ENCODE data around the gene PWWP2B. TPM values are rescaled to one million over a fixed set of nuclear protein-coding genes. Genes with fewer than 3 reads are reported as not detected.
A peak's percentile ranks its signal among the peaks of the same experiment; 100 is the strongest.

PWWP2B gene
- polyA plus RNA-seq, 2 of the 4 experiments (the other 2 are of a cell fraction): 2.8 to 7.3 TPM

DNA sequence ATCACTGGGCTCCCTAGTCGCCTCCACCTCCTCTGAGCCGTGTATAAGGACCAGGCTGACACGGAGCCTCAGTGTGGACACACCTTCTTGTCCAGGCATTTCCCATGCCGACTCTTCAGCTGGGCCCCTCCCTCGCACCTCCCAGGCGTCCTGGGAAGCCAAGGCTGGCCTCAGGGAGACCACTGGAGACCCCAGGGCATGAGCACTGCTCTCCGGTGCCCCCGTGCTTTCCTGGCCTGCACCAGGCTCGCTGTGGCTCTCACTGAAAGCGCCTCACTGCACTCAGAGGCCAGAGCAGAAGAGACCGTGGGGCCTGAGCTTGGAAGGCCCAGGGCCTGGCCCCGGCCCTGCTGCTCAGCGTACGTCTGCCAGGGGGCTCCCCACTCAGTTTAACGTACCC lies 33.6 kb upstream of the PWWP2B start (continued):
- TF ChIP-seq, protein P1, sequence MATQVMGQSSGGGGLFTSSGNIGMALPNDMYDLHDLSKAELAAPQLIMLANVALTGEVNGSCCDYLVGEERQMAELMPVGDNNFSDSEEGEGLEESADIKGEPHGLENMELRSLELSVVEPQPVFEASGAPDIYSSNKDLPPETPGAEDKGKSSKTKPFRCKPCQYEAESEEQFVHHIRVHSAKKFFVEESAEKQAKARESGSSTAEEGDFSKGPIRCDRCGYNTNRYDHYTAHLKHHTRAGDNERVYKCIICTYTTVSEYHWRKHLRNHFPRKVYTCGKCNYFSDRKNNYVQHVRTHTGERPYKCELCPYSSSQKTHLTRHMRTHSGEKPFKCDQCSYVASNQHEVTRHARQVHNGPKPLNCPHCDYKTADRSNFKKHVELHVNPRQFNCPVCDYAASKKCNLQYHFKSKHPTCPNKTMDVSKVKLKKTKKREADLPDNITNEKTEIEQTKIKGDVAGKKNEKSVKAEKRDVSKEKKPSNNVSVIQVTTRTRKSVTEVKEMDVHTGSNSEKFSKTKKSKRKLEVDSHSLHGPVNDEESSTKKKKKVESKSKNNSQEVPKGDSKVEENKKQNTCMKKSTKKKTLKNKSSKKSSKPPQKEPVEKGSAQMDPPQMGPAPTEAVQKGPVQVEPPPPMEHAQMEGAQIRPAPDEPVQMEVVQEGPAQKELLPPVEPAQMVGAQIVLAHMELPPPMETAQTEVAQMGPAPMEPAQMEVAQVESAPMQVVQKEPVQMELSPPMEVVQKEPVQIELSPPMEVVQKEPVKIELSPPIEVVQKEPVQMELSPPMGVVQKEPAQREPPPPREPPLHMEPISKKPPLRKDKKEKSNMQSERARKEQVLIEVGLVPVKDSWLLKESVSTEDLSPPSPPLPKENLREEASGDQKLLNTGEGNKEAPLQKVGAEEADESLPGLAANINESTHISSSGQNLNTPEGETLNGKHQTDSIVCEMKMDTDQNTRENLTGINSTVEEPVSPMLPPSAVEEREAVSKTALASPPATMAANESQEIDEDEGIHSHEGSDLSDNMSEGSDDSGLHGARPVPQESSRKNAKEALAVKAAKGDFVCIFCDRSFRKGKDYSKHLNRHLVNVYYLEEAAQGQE (IDR thresholded peaks at IDR 0.05): no peak
- no peak for TF ChIP-seq TP53 (CRISPR knock-in tag; IDR thresholded peaks at IDR 0.05)
- no peak for TF ChIP-seq ZNF302 (CRISPR knock-in tag; IDR thresholded peaks at IDR 0.05)

DNA sequence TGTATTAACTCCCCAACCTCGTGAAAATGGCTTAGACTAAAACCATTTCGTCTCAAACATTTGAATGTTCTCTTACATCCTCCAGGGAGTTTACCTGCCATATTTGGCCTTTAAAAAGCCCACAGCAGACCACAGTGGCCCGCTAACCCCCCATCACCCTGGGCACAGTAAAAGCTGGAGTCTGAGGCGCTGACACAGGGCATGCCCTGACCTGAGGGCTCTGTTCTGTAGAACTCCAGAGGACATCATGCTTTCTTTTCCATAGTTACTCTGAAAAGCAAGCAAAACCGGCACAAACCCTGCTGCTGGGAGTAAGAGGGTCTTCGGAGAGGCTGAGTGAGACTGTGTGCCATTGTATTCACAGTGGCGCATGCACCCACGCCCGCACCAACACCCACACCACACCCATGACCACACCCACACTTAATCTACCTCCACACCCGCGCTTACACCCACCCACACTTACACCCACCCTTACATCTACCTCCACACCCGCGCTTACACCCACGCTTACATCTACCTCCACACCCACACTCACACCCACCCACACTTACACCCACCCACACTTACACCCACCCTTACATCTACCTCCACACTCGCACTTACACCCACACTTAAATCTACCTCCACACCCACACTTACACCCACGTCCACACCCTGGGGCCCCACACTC lies 32.9 kb upstream of the PWWP2B start:
- H3K4me3 ChIP-seq: no peak overlapping the region
- ATAC-seq (peak; percentile 61 to 91), FAIRE-seq (peak; percentile 100), DNase-seq (ENCODE audit: low read depth in 1 of 2, low spot score in 1 of 2) (peak; percentile 44 to 46)
- no peak overlapping the region for H3K4me2 ChIP-seq
- no peaks in the 10 kb centered on the region for H3K4me1 ChIP-seq
- H3K27ac ChIP-seq: no peak overlapping the region
- H3K9me3 ChIP-seq: no peaks in the 10 kb centered on the region
- ChIA-PET CTCF (interaction anchor here (2.2 kb wide), 1 partner anchor 11 kb away, joined by 11 read pairs; no protein-coding TSS in a partner anchor), POLR2A (no interaction called here)
- 65% methylated on average over 16 of the region's 16 CpGs for WGBS (ENCODE audit: missing lambda C conversion rate)
- no peak for TF ChIP-seq PHF8 (IDR thresholded peaks at IDR 0.05; ENCODE audit: borderline replicate concordance, low read depth)
- peak; percentile 16; the same call in 1 of the 2 replicates for TF ChIP-seq POLR2A (IDR thresholded peaks at IDR 0.05; ENCODE audit: low read length)

DNA sequence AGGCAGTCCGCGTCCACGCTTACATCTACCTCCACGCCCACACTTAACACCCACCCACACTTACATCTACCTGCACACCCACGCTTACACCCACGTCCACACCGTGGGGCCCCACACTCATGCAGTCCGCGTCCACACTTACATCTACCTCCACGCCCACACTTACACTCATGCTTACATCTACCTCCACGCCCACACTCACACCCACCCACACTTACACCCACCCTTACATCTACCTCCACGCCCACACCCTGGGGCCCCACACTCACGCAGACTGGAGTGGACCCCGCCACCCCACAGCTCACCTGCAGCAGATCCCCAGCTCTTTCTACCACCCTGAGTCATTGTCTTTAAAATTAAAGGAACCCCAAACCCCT lies 32.4 kb upstream of the PWWP2B start:
- Histone ChIP-seq H3K4me2 (no peak overlapping the region), H3K27ac (no peak overlapping the region), H3K4me1 (no peaks in the 10 kb centered on the region), H3K4me3 (no peak overlapping the region), H3K9me3 (no peaks in the 10 kb centered on the region)
- DNase-seq (ENCODE audit: low read depth in 1 of 2, low spot score in 1 of 2) (no peak), FAIRE-seq (no peak), ATAC-seq (peak in 1 of 2 experiments; percentile 60; a peak in 2 of 6 replicates)
- WGBS (ENCODE audit: missing lambda C conversion rate): 81% methylated on average over 14 of the region's 14 CpGs
- no peak for TF ChIP-seq CBX8 (IDR thresholded peaks at IDR 0.05)
- TF ChIP-seq, protein P2, sequence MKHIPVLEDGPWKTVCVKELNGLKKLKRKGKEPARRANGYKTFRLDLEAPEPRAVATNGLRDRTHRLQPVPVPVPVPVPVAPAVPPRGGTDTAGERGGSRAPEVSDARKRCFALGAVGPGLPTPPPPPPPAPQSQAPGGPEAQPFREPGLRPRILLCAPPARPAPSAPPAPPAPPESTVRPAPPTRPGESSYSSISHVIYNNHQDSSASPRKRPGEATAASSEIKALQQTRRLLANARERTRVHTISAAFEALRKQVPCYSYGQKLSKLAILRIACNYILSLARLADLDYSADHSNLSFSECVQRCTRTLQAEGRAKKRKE (CRISPR knock-in tag; IDR thresholded peaks at IDR 0.05; ENCODE audit: low read depth): no peak
- CTCF ChIA-PET: no interaction called here
- POLR2A ChIA-PET: no interaction called here

- Histone ChIP-seq H3K27ac (no peak overlapping the region), H3K4me3 (no peak overlapping the region), H3K4me2 (no peak overlapping the region), H3K4me1 (no peaks in the 10 kb centered on the region), H3K9me3 (no peaks in the 10 kb centered on the region)
- DNase-seq (ENCODE audit: low read depth in 1 of 2, low spot score in 1 of 2) (no peak), ATAC-seq (no peak), FAIRE-seq (no peak)
- ChIA-PET CTCF (no interaction called here), POLR2A (no interaction called here)
- 88% methylated on average over 9 of the region's 9 CpGs for WGBS (ENCODE audit: missing lambda C conversion rate)
- TF ChIP-seq CBX8 (IDR thresholded peaks at IDR 0.05): no peak
- TF ChIP-seq RAD21 (conservative IDR thresholded peaks at IDR 0.05 in 1 of 2, IDR thresholded peaks at IDR 0.05 in 1 of 2): no peak
- no peak for TF ChIP-seq TFCP2L1 (CRISPR knock-in tag; IDR thresholded peaks at IDR 0.05)
- no peak for TF ChIP-seq POLR2A (IDR thresholded peaks at IDR 0.05; ENCODE audit: low read length)
- no peak for TF ChIP-seq HES2 (IDR thresholded peaks at IDR 0.05)
- no peak for TF ChIP-seq PBX3 (IDR thresholded peaks at IDR 0.05)
- TF ChIP-seq, protein P3, sequence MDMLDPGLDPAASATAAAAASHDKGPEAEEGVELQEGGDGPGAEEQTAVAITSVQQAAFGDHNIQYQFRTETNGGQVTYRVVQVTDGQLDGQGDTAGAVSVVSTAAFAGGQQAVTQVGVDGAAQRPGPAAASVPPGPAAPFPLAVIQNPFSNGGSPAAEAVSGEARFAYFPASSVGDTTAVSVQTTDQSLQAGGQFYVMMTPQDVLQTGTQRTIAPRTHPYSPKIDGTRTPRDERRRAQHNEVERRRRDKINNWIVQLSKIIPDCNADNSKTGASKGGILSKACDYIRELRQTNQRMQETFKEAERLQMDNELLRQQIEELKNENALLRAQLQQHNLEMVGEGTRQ (IDR thresholded peaks at IDR 0.05): no peak
- no peak for TF ChIP-seq NFE2L2 (conservative IDR thresholded peaks at IDR 0.05; ENCODE audit: low read length)
- TF ChIP-seq, protein P4, sequence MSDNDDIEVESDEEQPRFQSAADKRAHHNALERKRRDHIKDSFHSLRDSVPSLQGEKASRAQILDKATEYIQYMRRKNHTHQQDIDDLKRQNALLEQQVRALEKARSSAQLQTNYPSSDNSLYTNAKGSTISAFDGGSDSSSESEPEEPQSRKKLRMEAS (IDR thresholded peaks at IDR 0.05): no peak
- no peak for TF ChIP-seq CBX2 (IDR thresholded peaks at IDR 0.05; ENCODE audit: borderline replicate concordance, low read depth)
- no peak for TF ChIP-seq JUN (IDR thresholded peaks at IDR 0.05)
- TF ChIP-seq ZSCAN20 (CRISPR knock-in tag; IDR thresholded peaks at IDR 0.05): no peak
- TF ChIP-seq NPAS2 (CRISPR knock-in tag; IDR thresholded peaks at IDR 0.05; ENCODE audit: borderline replicate concordance): no peak
Measured at GRCh38 chr10:132365102-132365501, 31.9 kb upstream of the PWWP2B start.
